Osteoblast (primary cell): Measurements from ENCODE around the gene CRTC3. TPM values are rescaled to one million over a fixed set of nuclear protein-coding genes. Genes with fewer than 3 reads are reported as not detected.
A peak's percentile ranks its signal among the peaks of the same experiment; 100 is the strongest.

Experiments
- DNase-seq: peaks from one replicate; pipeline ENCODE4 v3.0.0; 2011; ENCODE audit warnings: low spot score, mixed read lengths; ENCODE audit not compliant: insufficient read length; ENCODE audit errors: missing footprints
- H2AFZ ChIP-seq: 2 replicates; pipeline ENCODE4 v1.6.0; 2011; ENCODE audit warnings: mild to moderate bottlenecking, low read length
- H3K27ac ChIP-seq: 2 replicates; pipeline ENCODE4 v1.5.1; 2011; ENCODE audit warnings: mild to moderate bottlenecking, low read depth, low read length, moderate library complexity
- H3K27me3 ChIP-seq: 2 replicates; pipeline ENCODE4 v1.6.0; 2012; ENCODE audit warnings: mild to moderate bottlenecking, control low read depth, inconsistent platforms, low read length, moderate library complexity; ENCODE audit not compliant: insufficient read depth
- H3K36me3 ChIP-seq: 2 replicates; pipeline ENCODE4 v1.5.1; 2011; ENCODE audit warnings: mild to moderate bottlenecking, low read length, control low read depth, moderate library complexity; ENCODE audit not compliant: insufficient read depth
- H3K4me1 ChIP-seq: 2 replicates; pipeline ENCODE4 v1.5.1; 2011; ENCODE audit warnings: mild to moderate bottlenecking, low read length, control low read depth, moderate library complexity; ENCODE audit not compliant: insufficient read depth
- H3K4me2 ChIP-seq: 2 replicates; pipeline ENCODE4 v1.6.0; 2011; ENCODE audit warnings: mild to moderate bottlenecking, low read length; ENCODE audit not compliant: insufficient read depth
- H3K4me3 ChIP-seq: fragments of 200-600 bp; sonication (generic); 3 replicates; pipeline ENCODE4 v1.5.1; 2012; ENCODE audit warnings: mild to moderate bottlenecking, low read length, inconsistent platforms; ENCODE audit not compliant: insufficient read depth
- H3K79me2 ChIP-seq: 2 replicates; pipeline ENCODE4 v1.6.0; 2012; ENCODE audit warnings: mild to moderate bottlenecking, low read length, control low read depth, inconsistent platforms; ENCODE audit not compliant: insufficient read depth
- H3K9me3 ChIP-seq: 2 replicates; pipeline ENCODE4 v1.5.1; 2011; ENCODE audit warnings: low read depth, low read length, control low read depth
- H4K20me1 ChIP-seq: 2 replicates; pipeline ENCODE4 v1.6.0; 2012; ENCODE audit warnings: mild to moderate bottlenecking, low read length, control low read depth; ENCODE audit not compliant: insufficient read depth
- CTCF ChIP-seq: IDR thresholded peaks from 2 replicates; pipeline ENCODE4 v1.5.1; 2011; ENCODE audit warnings: mild to moderate bottlenecking, low read depth, low read length, moderate library complexity; ENCODE audit errors: extremely low read depth
- total RNA-seq: library from RNA; depleted of rRNA; stranded (reverse); fragments of >200 nt; gene quantifications from 2 replicates; pipeline ENCODE4 v1.2.3, GENCODE V29; 2012

CRTC3 gene
- total RNA-seq, 1 donor = 25.0 TPM

GRCh38 chr15:90690585-90690984 is 160.9 kb downstream of the CRTC3 start:
- TF ChIP-seq CTCF = no peak
- Histone ChIP-seq H3K27ac (peak overlapping the region; percentile 44), H3K27me3 (no peaks in the 10 kb centered on the region), H2AFZ (peak overlapping the region; percentile 69), H3K4me2 (no peak overlapping the region), H3K9me3 (no peaks in the 10 kb centered on the region), H3K36me3 (no peaks in the 10 kb centered on the region), H3K4me1 (peaks cover 17% of the 10 kb centered on the region), H4K20me1 (no peaks in the 10 kb centered on the region), H3K79me2 (no peaks in the 10 kb centered on the region), H3K4me3 (no peak overlapping the region)
- no peak for DNase-seq

GRCh38 chr15:90691369-90691768 is 161.6 kb downstream of the CRTC3 start:
- TF ChIP-seq CTCF = peak; percentile 33
- no peaks in the 10 kb centered on the region for H3K79me2 ChIP-seq
- DNase-seq = no peak
- H3K36me3 ChIP-seq = no peaks in the 10 kb centered on the region
- H3K4me1 ChIP-seq = peaks cover 17% of the 10 kb centered on the region
- no peak overlapping the region for H3K4me2 ChIP-seq
- H4K20me1 ChIP-seq = no peaks in the 10 kb centered on the region
- H3K27ac ChIP-seq = no peak overlapping the region
- no peaks in the 10 kb centered on the region for H3K27me3 ChIP-seq
- H3K9me3 ChIP-seq = no peaks in the 10 kb centered on the region
- no peak overlapping the region for H3K4me3 ChIP-seq
- H2AFZ ChIP-seq = no peak overlapping the region

GRCh38 chr15:90691982-90692773 is 162.5 kb downstream of the CRTC3 start:
- Histone ChIP-seq H3K36me3 (no peaks in the 10 kb centered on the region), H3K4me2 (no peak overlapping the region), H3K4me1 (peaks cover 17% of the 10 kb centered on the region), H2AFZ (no peak overlapping the region), H3K79me2 (no peaks in the 10 kb centered on the region), H4K20me1 (no peaks in the 10 kb centered on the region), H3K4me3 (no peak overlapping the region), H3K9me3 (no peaks in the 10 kb centered on the region), H3K27me3 (no peaks in the 10 kb centered on the region), H3K27ac (no peak overlapping the region)
- TF ChIP-seq CTCF = no peak
- no peak for DNase-seq

Other genes with a start within 250 kb of the CRTC3 start
- gene ZNF774, start 177.6 kb upstream of the CRTC3 start, total RNA-seq = 1.8 and 2.4 TPM in 2 replicates
- 259 and 273 TPM in 2 replicates for gene IQGAP1, start 141.7 kb upstream of the CRTC3 start, total RNA-seq
- 1.4 and 1.5 TPM in 2 replicates for gene BLM, start 187.4 kb downstream of the CRTC3 start, total RNA-seq